ENCODE data around the gene LSP1.
A peak's percentile ranks its signal among the peaks of the same experiment; 100 is the strongest.

The LSP1 gene

GRCh38 chr11:1838077-1838425, 14.8 kb upstream of the LSP1 start:
- no peak for DNase-seq

- DNase-seq: no peak
Observed at GRCh38 chr11:1838426-1839144, 14.3 kb upstream of the LSP1 start, which contains the start of gene TNNI2. TSS of gene TNNI2 (plus strand) at chr11:1838981. CDS start at chr11:1839697, 716 bp downstream.

GRCh38 chr11:1839204-1839923, 13.5 kb upstream of the LSP1 start:
- no peak for DNase-seq

- DNase-seq: no peak
Observed at GRCh38 chr11:1839924-1840779, 12.7 kb upstream of the LSP1 start.

GRCh38 chr11:1840780-1841480, 12.0 kb upstream of the LSP1 start:
- no peak for DNase-seq

GRCh38 chr11:1841511-1842148, 11.3 kb upstream of the LSP1 start:
- DNase-seq: no peak

- DNase-seq: no peak
Observed at GRCh38 chr11:1842149-1843097, 10.5 kb upstream of the LSP1 start.

- DNase-seq: no peak
Observed at GRCh38 chr11:1843098-1843473, 9.8 kb upstream of the LSP1 start.

- DNase-seq: no peak
Observed at GRCh38 chr11:1843796-1844195, 9.1 kb upstream of the LSP1 start.

GRCh38 chr11:1844221-1845094, 8.4 kb upstream of the LSP1 start:
- peak; percentile 79 for DNase-seq

GRCh38 chr11:1845095-1845429, 7.8 kb upstream of the LSP1 start:
- DNase-seq: no peak

- no peak for DNase-seq
Observed at GRCh38 chr11:1845561-1846452, 7.1 kb upstream of the LSP1 start.

GRCh38 chr11:1846453-1846932, 6.4 kb upstream of the LSP1 start:
- DNase-seq: no peak

GRCh38 chr11:1847006-1847735, 5.7 kb upstream of the LSP1 start:
- no peak for DNase-seq

- DNase-seq: no peak
Observed at GRCh38 chr11:1847926-1848639, 4.8 kb upstream of the LSP1 start.

GRCh38 chr11:1848640-1849430, 4.0 kb upstream of the LSP1 start:
- DNase-seq: no peak
